ENCODE measurements around the gene KDELR1. TPM values are rescaled to one million over a fixed set of nuclear protein-coding genes. Genes with fewer than 3 reads are reported as not detected.
A peak's percentile ranks its signal among the peaks of the same experiment; 100 is the strongest.

The KDELR1 gene
- 113 TPM for polyA plus RNA-seq (2013)

GRCh38 chr19:48391100-48392005 lies at the start of gene KDELR1:
Gene KDELR1 (minus strand): TSS chr19:48391551. CDS start chr19:48391358, 193 bp downstream.
- peaks cover 0 to 35% (median 27%) of the 10 kb centered on the region in 4 experiments for H3K4me1 ChIP-seq (ENCODE audit: control extremely low read depth in 1 of 4, control insufficient read depth in 4 of 4, insufficient read depth in 4 of 4, low read length in 3 of 4)
- peak within 1 kb of the TSS; percentile 92 to 97 for H3K27ac ChIP-seq (ENCODE audit: insufficient read depth in 1 of 2, low read depth in 1 of 2, low read length in 2 of 2, poor library complexity in 1 of 2, severe bottlenecking in 2 of 2)
- no peaks in the 10 kb centered on the region for H3K9me3 ChIP-seq (ENCODE audit: control extremely low read depth in 1 of 5, control insufficient read depth in 4 of 5, insufficient read depth in 2 of 5, low read depth in 1 of 5, low read length in 4 of 5)
- WGBS (ENCODE audit: insufficient coverage): 8% methylated on average over 15 of the region's 42 CpGs
- ChIA-PET POLR2A (interaction anchor here (0.7 to 1.0 kb wide), 3 partner anchors 27 to 66 kb away, joined by 3 to 4 read pairs (median 3); partner anchors contain the start of gene EMP3), CTCF (interaction anchor here (0.6 to 2.2 kb wide), 20 partner anchors 9 to 193 kb away, joined by 3 to 14 read pairs (median 4); partner anchors contain the start of genes SYNGR4 and TMEM143)
- peaks cover 8 to 21% (median 19%) of the 10 kb centered on the region in 4 experiments for H3K36me3 ChIP-seq (ENCODE audit: control insufficient read depth in 4 of 4, insufficient read depth in 4 of 4, low read length in 3 of 4)
- H3K27me3 ChIP-seq (replicated peaks in 2 of 5; ENCODE audit: control insufficient read depth in 4 of 5, insufficient read depth in 5 of 5, low read length in 4 of 5): peaks cover 0 to 40% (median 17%) of the 10 kb centered on the region in 5 experiments
- H3K4me3 ChIP-seq (ENCODE audit: control insufficient read depth in 1 of 7, extremely low read depth in 1 of 7, insufficient read depth in 4 of 7, low read depth in 2 of 7, low read length in 6 of 7): peak within 1 kb of the TSS; percentile 77 to 96 (median 86)
- DNase-seq: peak; percentile 59 to 70 (median 65)

GRCh38 chr19:48436586-48436985 lies 45.2 kb upstream of the KDELR1 start:
- no peak for DNase-seq
- ChIA-PET POLR2A (no interaction called here), CTCF (no interaction called here)
- no peak overlapping the region for H3K4me3 ChIP-seq (ENCODE audit: control insufficient read depth in 1 of 7, extremely low read depth in 1 of 7, insufficient read depth in 4 of 7, low read depth in 2 of 7, low read length in 6 of 7)
- H3K27me3 ChIP-seq (replicated peaks in 2 of 5; ENCODE audit: control insufficient read depth in 4 of 5, insufficient read depth in 5 of 5, low read length in 4 of 5): peaks cover 0 to 4% (median 3%) of the 10 kb centered on the region in 5 experiments
- peaks cover 0 to 4% (median 2%) of the 10 kb centered on the region in 4 experiments for H3K4me1 ChIP-seq (ENCODE audit: control extremely low read depth in 1 of 4, control insufficient read depth in 4 of 4, insufficient read depth in 4 of 4, low read length in 3 of 4)
- H3K27ac ChIP-seq (ENCODE audit: insufficient read depth in 1 of 2, low read depth in 1 of 2, low read length in 2 of 2, poor library complexity in 1 of 2, severe bottlenecking in 2 of 2): no peak overlapping the region
- WGBS (ENCODE audit: insufficient coverage): 100% methylated on average over 2 of the region's 5 CpGs
- no peaks in the 10 kb centered on the region for H3K9me3 ChIP-seq (ENCODE audit: control extremely low read depth in 1 of 5, control insufficient read depth in 4 of 5, insufficient read depth in 2 of 5, low read depth in 1 of 5, low read length in 4 of 5)
- H3K36me3 ChIP-seq (ENCODE audit: control insufficient read depth in 4 of 4, insufficient read depth in 4 of 4, low read length in 3 of 4): no peaks in the 10 kb centered on the region

- POLR2A ChIA-PET: interaction anchor here (0.7 kb wide), 1 partner anchor 33 kb away, joined by 6 read pairs; no protein-coding TSS in a partner anchor
- peaks cover 0 to 4% (median 2%) of the 10 kb centered on the region in 4 experiments for H3K4me1 ChIP-seq (ENCODE audit: control extremely low read depth in 1 of 4, control insufficient read depth in 4 of 4, insufficient read depth in 4 of 4, low read length in 3 of 4)
- 70% methylated on average over 4 of the region's 8 CpGs for WGBS (ENCODE audit: insufficient coverage)
- CTCF ChIA-PET: interaction anchor here (0.7 to 1.4 kb wide), 2 partner anchors 42 to 47 kb away, joined by 3 read pairs; partner anchors contain the start of gene KDELR1
- H3K4me3 ChIP-seq (ENCODE audit: control insufficient read depth in 1 of 7, extremely low read depth in 1 of 7, insufficient read depth in 4 of 7, low read depth in 2 of 7, low read length in 6 of 7): no peak overlapping the region
- no peaks in the 10 kb centered on the region for H3K36me3 ChIP-seq (ENCODE audit: control insufficient read depth in 4 of 4, insufficient read depth in 4 of 4, low read length in 3 of 4)
- H3K27ac ChIP-seq (ENCODE audit: insufficient read depth in 1 of 2, low read depth in 1 of 2, low read length in 2 of 2, poor library complexity in 1 of 2, severe bottlenecking in 2 of 2): no peak overlapping the region
- DNase-seq: peak in 1 of 3 donors; percentile 20
- H3K27me3 ChIP-seq (replicated peaks in 2 of 5; ENCODE audit: control insufficient read depth in 4 of 5, insufficient read depth in 5 of 5, low read length in 4 of 5): no peaks in the 10 kb centered on the region
- H3K9me3 ChIP-seq (ENCODE audit: control extremely low read depth in 1 of 5, control insufficient read depth in 4 of 5, insufficient read depth in 2 of 5, low read depth in 1 of 5, low read length in 4 of 5): peaks cover 0 to 2% (median 0%) of the 10 kb centered on the region in 5 experiments
Measured at GRCh38 chr19:48433337-48433736, 42.0 kb upstream of the KDELR1 start.

GRCh38 chr19:48428670-48429069 lies 37.3 kb upstream of the KDELR1 start:
- Histone ChIP-seq H3K4me3 (ENCODE audit: control insufficient read depth in 1 of 7, extremely low read depth in 1 of 7, insufficient read depth in 4 of 7, low read depth in 2 of 7, low read length in 6 of 7) (no peak overlapping the region), H3K27ac (ENCODE audit: insufficient read depth in 1 of 2, low read depth in 1 of 2, low read length in 2 of 2, poor library complexity in 1 of 2, severe bottlenecking in 2 of 2) (no peak overlapping the region), H3K4me1 (ENCODE audit: control extremely low read depth in 1 of 4, control insufficient read depth in 4 of 4, insufficient read depth in 4 of 4, low read length in 3 of 4) (peaks cover 0 to 15% (median 8%) of the 10 kb centered on the region in 4 experiments), H3K9me3 (ENCODE audit: control extremely low read depth in 1 of 5, control insufficient read depth in 4 of 5, insufficient read depth in 2 of 5, low read depth in 1 of 5, low read length in 4 of 5) (peaks cover 0 to 2% (median 0%) of the 10 kb centered on the region in 5 experiments), H3K27me3 (replicated peaks in 2 of 5; ENCODE audit: control insufficient read depth in 4 of 5, insufficient read depth in 5 of 5, low read length in 4 of 5) (no peaks in the 10 kb centered on the region), H3K36me3 (ENCODE audit: control insufficient read depth in 4 of 4, insufficient read depth in 4 of 4, low read length in 3 of 4) (no peaks in the 10 kb centered on the region)
- ChIA-PET POLR2A (no interaction called here), CTCF (interaction anchor here (1.1 kb wide), 1 partner anchor 17 kb away, joined by 3 read pairs; no protein-coding TSS in a partner anchor)
- DNase-seq: no peak
- WGBS (ENCODE audit: insufficient coverage): no CpG with 5 or more reads among the region's 1 CpG

GRCh38 chr19:48424694-48425219 lies 33.4 kb upstream of the KDELR1 start:
- ChIA-PET CTCF (no interaction called here), POLR2A (no interaction called here)
- WGBS (ENCODE audit: insufficient coverage): 2% methylated on average over 8 of the region's 8 CpGs
- Histone ChIP-seq H3K9me3 (ENCODE audit: control extremely low read depth in 1 of 5, control insufficient read depth in 4 of 5, insufficient read depth in 2 of 5, low read depth in 1 of 5, low read length in 4 of 5) (no peaks in the 10 kb centered on the region), H3K36me3 (ENCODE audit: control insufficient read depth in 4 of 4, insufficient read depth in 4 of 4, low read length in 3 of 4) (no peaks in the 10 kb centered on the region), H3K4me1 (ENCODE audit: control extremely low read depth in 1 of 4, control insufficient read depth in 4 of 4, insufficient read depth in 4 of 4, low read length in 3 of 4) (peaks cover 0 to 11% (median 7%) of the 10 kb centered on the region in 4 experiments), H3K27ac (ENCODE audit: insufficient read depth in 1 of 2, low read depth in 1 of 2, low read length in 2 of 2, poor library complexity in 1 of 2, severe bottlenecking in 2 of 2) (peak overlapping the region; percentile 33 to 82), H3K4me3 (ENCODE audit: control insufficient read depth in 1 of 7, extremely low read depth in 1 of 7, insufficient read depth in 4 of 7, low read depth in 2 of 7, low read length in 6 of 7) (peak overlapping the region in 5 of 7 experiments; percentile 19 to 69 (median 46)), H3K27me3 (replicated peaks in 2 of 5; ENCODE audit: control insufficient read depth in 4 of 5, insufficient read depth in 5 of 5, low read length in 4 of 5) (no peaks in the 10 kb centered on the region)
- peak in 2 of 3 donors; percentile 61 to 66 for DNase-seq

- no peak overlapping the region for H3K4me3 ChIP-seq (ENCODE audit: control insufficient read depth in 1 of 7, extremely low read depth in 1 of 7, insufficient read depth in 4 of 7, low read depth in 2 of 7, low read length in 6 of 7)
- no peak for DNase-seq
- H3K27me3 ChIP-seq (replicated peaks in 2 of 5; ENCODE audit: control insufficient read depth in 4 of 5, insufficient read depth in 5 of 5, low read length in 4 of 5): no peaks in the 10 kb centered on the region
- no peaks in the 10 kb centered on the region for H3K9me3 ChIP-seq (ENCODE audit: control extremely low read depth in 1 of 5, control insufficient read depth in 4 of 5, insufficient read depth in 2 of 5, low read depth in 1 of 5, low read length in 4 of 5)
- ChIA-PET POLR2A (no interaction called here), CTCF (no interaction called here)
- WGBS (ENCODE audit: insufficient coverage): 91% methylated on average over 16 of the region's 16 CpGs
- no peak overlapping the region for H3K27ac ChIP-seq (ENCODE audit: insufficient read depth in 1 of 2, low read depth in 1 of 2, low read length in 2 of 2, poor library complexity in 1 of 2, severe bottlenecking in 2 of 2)
- peaks cover 0 to 24% (median 19%) of the 10 kb centered on the region in 4 experiments for H3K4me1 ChIP-seq (ENCODE audit: control extremely low read depth in 1 of 4, control insufficient read depth in 4 of 4, insufficient read depth in 4 of 4, low read length in 3 of 4)
- no peaks in the 10 kb centered on the region for H3K36me3 ChIP-seq (ENCODE audit: control insufficient read depth in 4 of 4, insufficient read depth in 4 of 4, low read length in 3 of 4)
Measured at GRCh38 chr19:48421548-48421947, 30.2 kb upstream of the KDELR1 start.

All from common myeloid progenitor, CD34-positive (primary cell).